Measurements from ENCODE around the gene UBE2D2.
A peak's percentile ranks its signal among the peaks of the same experiment; 100 is the strongest.
"Not testable (repeated sequence)": the region's sequence is repeated elsewhere in the genome, so short reads cannot be mapped to it uniquely, and the experiment has no call there.

Gene UBE2D2

DNA sequence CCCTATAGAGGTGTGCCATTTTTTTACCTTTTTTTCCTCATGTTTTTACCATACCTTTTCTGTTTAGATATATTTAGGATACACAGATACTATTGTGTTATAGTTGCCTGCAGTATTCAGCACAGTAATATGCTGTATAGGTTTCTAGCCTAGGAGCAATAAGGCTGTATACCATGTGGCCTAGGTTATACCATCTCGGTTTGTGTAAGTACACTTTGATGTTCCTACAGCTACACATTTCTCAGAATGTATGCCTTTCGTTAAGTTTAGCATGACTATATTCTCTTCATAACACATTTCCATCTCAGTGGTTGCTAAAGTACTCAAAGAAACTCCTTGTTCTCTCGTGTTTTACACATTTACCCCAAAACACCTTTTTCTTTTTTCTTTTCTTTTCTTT, 23.0 kb downstream of the UBE2D2 start:
- DNase-seq, result peak in 1 of 5 experiments; percentile 31

GRCh38 chr5:139588116-139588515, 27.0 kb downstream of the UBE2D2 start:
- DNase-seq, result not testable (repeated sequence)

- DNase-seq, result no peak
Measured at GRCh38 chr5:139588962-139589361, 27.8 kb downstream of the UBE2D2 start.

DNA sequence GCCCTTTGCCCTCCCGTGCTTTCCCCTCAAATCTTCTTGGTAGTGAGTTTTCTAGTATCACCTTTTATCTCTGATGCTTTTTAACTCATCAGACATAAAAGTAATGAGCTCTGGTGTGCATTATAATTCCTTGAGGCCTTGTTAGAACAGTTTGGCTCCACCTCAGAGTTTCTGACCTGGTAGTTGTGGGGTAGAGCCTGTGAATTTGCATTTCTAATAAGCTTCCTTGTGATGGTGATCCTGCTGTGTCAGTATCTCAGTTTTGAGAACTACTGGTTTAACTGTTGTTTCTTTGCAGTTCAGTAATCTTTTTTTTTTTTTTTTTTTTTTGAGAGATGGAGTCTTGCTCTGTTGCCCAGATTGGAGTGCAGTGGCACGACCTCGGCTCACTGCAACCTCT, 31.1 kb downstream of the UBE2D2 start:
- no peak for DNase-seq

- DNase-seq, result not testable (repeated sequence)
Measured at GRCh38 chr5:139593076-139593475, 31.9 kb downstream of the UBE2D2 start.

DNA sequence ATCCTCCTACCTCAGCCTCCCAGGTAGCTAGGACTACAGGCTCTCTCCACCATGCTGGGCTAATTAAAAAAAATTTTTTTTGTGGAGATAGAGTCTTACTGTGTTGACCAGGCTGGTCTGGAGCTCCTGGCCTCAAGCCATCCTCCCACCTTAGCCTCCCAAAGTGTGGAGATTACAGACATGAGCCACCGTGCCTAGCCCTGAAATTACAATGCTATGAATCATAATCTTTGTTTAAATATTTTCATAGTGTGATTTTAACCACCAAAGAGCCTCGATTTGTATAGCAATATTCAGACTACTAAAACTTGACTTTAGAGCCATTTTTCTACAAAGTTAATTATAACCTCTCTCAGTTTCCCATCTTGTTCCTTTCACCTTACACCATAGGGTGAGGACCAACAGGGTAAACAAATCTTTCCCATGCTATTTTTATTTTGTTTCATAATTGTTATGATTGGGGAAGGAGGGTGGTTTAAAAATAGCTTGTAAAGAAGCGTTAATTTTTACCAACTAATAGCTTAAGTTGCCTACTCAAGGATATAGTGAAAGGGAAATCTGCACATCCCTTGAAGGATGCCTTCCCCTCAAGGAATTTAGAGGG, 32.7 kb downstream of the UBE2D2 start:
- DNase-seq, result no peak

DNA sequence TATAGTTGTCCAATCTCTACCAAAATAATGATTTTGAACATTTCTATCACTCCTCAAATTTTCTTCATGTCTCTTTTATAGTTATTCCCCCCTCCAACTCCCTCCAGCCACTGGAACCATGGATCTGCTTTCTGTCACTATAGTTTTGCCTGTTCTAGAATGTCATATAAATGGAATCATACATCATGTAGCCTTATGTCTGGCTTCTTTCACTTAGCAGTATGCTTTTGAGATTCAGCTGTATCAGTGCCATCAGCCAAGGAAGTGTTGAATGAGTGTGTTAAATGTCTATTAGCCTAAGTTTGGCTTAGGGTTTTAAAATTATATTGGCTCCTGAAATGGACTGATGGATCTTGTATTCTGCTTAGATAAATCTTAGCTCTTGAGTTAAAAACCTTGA, 36.0 kb downstream of the UBE2D2 start:
- DNase-seq, result peak in 1 of 5 experiments; percentile 35

GRCh38 chr5:139598601-139598965, 37.4 kb downstream of the UBE2D2 start:
- not testable (repeated sequence) for DNase-seq

GRCh38 chr5:139600336-139600949, 39.3 kb downstream of the UBE2D2 start:
- no peak for DNase-seq

DNA sequence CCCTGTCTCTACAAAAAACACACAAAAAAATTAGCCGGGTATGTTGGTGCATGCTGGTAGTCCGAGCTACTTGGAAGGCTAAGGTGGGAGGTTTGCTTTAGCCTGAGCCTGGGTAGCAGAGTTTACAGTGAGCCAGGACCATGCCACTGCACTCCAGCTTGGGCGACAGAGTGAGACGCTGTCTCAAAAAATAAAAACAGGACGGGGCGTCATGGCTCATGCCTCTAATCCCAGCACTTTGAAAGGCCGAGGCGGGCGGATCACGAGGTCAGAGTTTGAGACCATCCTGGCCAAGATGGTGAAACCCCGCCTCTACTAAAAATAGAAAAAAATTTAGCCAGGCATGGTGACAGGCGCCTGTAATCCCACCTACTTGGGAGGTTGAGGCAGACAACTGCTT, 40.3 kb downstream of the UBE2D2 start:
- DNase-seq, result no peak

DNA sequence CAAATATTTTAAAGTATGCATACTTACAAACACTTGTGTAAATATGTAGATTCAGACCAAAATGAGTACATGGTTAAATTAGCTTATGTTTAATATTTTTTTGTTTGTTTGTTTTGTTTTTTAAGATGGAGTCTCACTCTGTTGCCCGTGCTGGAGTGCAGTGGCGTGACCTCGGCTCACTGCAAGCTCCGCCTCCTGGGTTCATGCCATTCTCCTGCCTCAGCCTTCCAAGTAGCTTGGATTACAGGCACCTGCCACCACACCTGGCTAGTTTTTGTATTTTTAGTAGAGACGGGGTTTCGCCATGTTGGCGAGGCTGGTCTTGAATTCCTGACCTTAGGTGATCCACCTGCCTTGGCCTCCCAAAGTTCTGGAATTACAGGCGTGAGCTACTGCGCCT, 40.8 kb downstream of the UBE2D2 start:
- not testable (repeated sequence) for DNase-seq

- no peak for DNase-seq
Measured at GRCh38 chr5:139605887-139606286, 44.7 kb downstream of the UBE2D2 start.

DNA sequence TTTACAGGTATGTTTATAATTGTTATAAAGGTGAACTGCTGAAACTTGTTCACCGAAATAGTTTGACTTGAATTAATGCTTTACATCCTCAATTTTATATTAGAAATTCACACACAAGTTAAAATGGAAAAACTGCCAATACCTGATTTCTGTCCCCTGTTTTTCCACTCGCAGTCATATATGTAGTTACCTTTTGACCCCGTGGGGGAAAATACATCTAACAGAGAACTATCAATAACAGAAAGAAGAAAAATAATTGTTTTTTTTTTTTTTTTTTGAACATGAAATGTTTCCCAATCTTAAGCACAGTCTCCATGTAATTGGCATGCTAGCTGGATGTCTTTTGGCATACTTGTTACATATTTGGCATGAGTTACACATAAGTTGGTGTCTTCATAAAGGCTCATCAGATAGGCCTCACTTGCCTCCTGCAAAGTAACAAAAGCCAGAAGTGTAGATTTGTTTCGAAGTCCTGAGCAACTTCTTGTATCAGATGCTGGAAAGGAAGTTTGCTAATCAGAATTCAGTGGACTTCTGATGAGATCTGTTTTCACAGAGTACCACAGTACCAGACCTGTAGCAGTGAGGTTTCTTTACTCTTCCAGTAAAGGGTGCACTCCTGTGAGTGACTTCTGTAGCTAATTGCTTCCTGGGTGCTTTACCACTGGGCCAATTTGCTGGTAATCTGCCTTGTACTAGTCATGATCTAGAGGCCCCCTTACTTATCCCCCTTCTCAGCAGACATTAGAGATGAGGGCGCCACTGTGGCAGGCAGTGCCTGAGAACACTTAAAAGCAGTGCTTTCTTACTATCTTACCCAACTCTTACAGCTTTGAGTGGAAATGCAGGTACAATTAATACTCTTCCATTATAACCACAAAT, 50.8 kb downstream of the UBE2D2 start:
- peak in 1 of 5 experiments; percentile 41 for DNase-seq

DNA sequence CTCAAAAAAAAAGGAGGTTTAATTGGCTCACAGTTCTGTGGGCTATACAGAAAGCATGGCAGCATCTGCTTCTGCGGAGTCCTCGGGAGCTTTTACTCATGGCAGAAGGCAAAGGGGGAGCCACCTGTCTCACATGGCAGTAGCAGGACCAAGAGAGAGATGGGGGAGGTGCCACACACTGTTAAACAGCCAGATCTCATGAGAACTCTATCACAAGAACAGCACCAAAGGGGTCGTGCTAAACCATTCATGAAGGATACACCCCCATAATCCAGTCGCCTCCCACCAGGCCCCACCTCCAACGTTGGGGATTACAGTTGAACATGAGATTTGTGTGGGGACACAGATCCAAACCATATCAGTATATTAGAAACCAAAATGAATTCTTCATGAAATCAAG, 58.7 kb downstream of the UBE2D2 start:
- no peak for DNase-seq

DNA sequence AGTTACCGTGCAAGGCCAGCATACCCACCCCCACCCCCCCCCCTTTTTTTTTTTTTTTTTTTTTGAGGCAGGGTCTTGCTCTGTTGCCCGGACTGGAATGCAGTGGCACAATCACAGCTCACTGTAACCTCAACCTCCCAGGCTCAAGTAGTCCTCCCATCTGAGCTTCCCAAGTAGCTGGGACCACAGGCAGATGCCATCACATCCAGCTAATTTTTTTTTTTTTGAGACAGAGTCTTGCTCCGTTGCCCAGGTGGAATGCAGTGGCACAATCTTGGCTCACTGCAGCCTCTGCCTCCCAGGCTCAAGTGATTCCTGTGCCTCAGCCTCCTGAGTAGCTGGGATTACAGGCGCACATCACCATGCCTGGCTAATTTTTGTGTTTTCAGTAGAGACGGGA, 64.3 kb downstream of the UBE2D2 start:
- not testable (repeated sequence) for DNase-seq

GRCh38 chr5:139630855-139631254, 69.7 kb downstream of the UBE2D2 start:
- no peak for DNase-seq

- no peak for DNase-seq
Measured at GRCh38 chr5:139631520-139632165, 70.5 kb downstream of the UBE2D2 start.

DNA sequence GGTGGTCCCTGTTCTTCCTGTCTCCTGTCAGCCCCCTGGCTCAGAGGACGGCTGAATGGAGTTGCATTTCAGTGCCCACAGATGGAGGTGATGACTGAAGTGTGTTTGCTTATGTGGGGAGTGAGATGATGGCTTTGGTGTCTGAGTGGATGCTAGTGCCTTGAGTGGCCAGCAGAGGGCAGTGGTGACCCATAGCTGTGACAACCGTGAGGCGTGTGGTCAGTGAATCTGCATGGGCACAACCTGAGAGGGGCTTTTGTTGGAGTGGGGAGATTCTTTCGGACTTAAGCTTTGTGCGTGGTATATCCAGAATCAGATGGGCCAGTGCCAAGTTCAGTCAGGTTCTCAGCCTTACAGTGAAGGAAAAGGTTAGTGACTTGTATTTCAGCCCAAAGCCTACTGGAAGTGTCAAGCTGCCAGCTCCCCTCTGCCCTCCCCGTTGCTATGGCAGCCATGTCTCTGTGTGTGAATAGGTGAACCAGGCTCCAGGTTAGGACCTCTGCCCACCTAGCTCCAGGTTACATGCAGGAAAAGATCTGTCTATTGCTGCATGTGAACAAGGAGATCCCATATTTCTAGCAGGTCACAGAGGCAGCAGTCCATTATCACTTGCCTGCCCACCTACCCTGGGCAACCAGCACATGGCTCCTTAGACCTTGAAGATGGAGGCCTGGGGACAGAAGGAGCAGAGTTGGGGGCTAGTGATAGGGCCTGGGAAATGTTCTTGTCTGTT, 72.3 kb downstream of the UBE2D2 start:
- DNase-seq, result peak in 4 of 5 experiments; percentile 33 to 76 (median 51)

GRCh38 chr5:139634028-139634325, 72.8 kb downstream of the UBE2D2 start:
- DNase-seq, result no peak

GRCh38 chr5:139634541-139634940, 73.4 kb downstream of the UBE2D2 start:
- no peak for DNase-seq

DNA sequence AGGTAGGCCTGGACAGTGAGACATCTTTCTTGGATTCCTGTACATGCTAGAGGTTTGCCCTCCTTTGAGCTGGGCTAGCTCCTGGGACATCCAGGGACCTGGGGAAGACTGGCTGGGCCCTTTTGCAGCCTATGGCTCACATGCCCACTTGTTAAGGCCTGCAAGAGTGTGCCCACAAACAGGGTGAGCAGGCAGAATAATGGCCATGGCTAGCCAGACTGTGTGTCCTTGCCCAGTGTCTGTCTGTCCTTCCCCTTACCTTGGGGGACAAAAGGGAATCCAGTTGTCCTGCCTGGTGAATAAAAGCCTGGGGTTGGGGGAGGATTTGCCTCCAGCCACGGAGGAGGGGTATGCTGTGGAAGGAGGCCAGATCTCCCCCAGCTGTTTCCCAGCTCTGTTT, 74.1 kb downstream of the UBE2D2 start:
- DNase-seq, result no peak

DNA sequence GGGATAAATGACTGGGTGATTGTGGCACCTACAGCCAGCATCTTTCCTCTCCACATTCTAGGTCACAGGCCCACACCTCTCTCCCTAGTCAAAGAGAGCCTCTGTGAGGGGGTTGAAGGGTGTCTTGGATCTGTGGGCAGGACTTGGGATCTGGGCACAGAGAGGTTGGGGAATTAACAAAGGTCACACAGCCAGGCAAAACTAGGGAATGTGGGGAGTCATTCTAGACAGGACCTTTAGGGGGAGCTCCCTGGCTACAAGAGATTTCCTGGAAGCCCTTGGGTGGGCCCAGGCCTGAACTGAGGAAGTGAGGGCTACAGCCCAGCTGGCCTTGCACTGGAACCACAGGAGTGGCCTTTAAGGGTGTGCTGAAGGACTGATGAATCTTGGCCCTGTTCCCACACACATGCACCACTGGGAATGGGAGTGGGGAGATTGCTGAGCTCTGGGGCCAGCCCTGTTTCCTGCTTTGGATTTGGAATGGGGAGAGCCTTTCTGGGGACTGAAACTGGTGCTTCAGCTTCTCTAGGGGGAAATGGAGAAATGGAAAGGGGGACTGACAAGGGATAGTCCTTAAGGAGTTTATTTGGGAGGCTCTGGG, 74.6 kb downstream of the UBE2D2 start:
- DNase-seq, result no peak
